K562 (cell line): ENCODE data around the gene MTA2. TPM values are rescaled to one million over a fixed set of nuclear protein-coding genes. Genes with fewer than 3 reads are reported as not detected.

Experiments
- BDP1 ChIP-seq: IDR thresholded peaks from 3 replicates; pipeline ENCODE4 v1.6.1; 2011; ENCODE audit not compliant: insufficient read length, insufficient read depth
- CEBPB ChIP-seq: fragments of 450-650 bp; IDR thresholded peaks from 2 replicates; pipeline ENCODE4 v1.6.1; 2016; ENCODE audit warnings: missing genetic modification characterization, missing compliant biosample characterization
- CREB3L1 ChIP-seq: fragments of 450-650 bp; IDR thresholded peaks from 2 replicates; pipeline ENCODE4 v1.6.1; 2014; ENCODE audit warnings: low read depth, mild to moderate bottlenecking, moderate library complexity, borderline replicate concordance
- DLX4 ChIP-seq: fragments of 250-450 bp; sonication (Bioruptor Pico); IDR thresholded peaks from 2 replicates; pipeline ENCODE4 v1.6.1; 2021; ENCODE audit warnings: mild to moderate bottlenecking
- E2F6 ChIP-seq, 2 experiments: IDR thresholded peaks; 2 replicates each; pipeline ENCODE4 v1.6.1; 2011; ENCODE audit warnings: borderline replicate concordance in 1 of 2, control low read depth in 1 of 2, low read depth in 1 of 2, low read length in 1 of 2, mild to moderate bottlenecking in 1 of 2, mixed read lengths in 1 of 2, moderate library complexity in 1 of 2; ENCODE audit not compliant: insufficient read depth in 1 of 2, insufficient read length in 1 of 2, poor library complexity in 1 of 2, severe bottlenecking in 1 of 2; ENCODE audit errors: extremely low read depth in 1 of 2
- ERF ChIP-seq: fragments of 450-650 bp; formaldehyde crosslinking; IDR thresholded peaks from 2 replicates; pipeline ENCODE4 v1.4.0; 2020; ENCODE audit warnings: mild to moderate bottlenecking, mixed read lengths
- FOXA1 ChIP-seq: fragments of 450-650 bp; IDR thresholded peaks from 2 replicates; pipeline ENCODE4 v1.6.1; 2016; ENCODE audit warnings: mild to moderate bottlenecking, borderline replicate concordance
- HBP1 ChIP-seq: fragments of 450-650 bp; formaldehyde crosslinking; IDR thresholded peaks from 2 replicates; pipeline ENCODE4 v1.4.0; 2022; ENCODE audit warnings: missing genetic modification characterization
- IRF9 ChIP-seq: fragments of 450-650 bp; IDR thresholded peaks from 2 replicates; pipeline ENCODE4 v1.6.1; 2016; ENCODE audit warnings: missing biosample characterization, missing genetic modification characterization
- OTX1 ChIP-seq: fragments of 450-650 bp; formaldehyde crosslinking; IDR thresholded peaks from 2 replicates; pipeline ENCODE4 v1.4.0; 2022; ENCODE audit warnings: mild to moderate bottlenecking
- PRMT5 ChIP-seq: sonication (generic); formaldehyde crosslinking; IDR thresholded peaks from 2 replicates; pipeline ENCODE4 v1.5.0; 2020; ENCODE audit warnings: missing genetic modification reagents
- RBFOX2 ChIP-seq: fragments of 200-400 bp; formaldehyde crosslinking; IDR thresholded peaks from 2 replicates; pipeline ENCODE4 v1.6.1; 2017; ENCODE audit warnings: low read depth, mild to moderate bottlenecking, low read length, moderate library complexity
- TEAD1 ChIP-seq, 2 experiments: fragments of 450-650 bp in 1 of 2; sonication (generic) in 1 of 2; formaldehyde crosslinking; IDR thresholded peaks; 2 replicates each; pipeline versions ENCODE4 v1.4.0 to v1.8.0; 2020 to 2022; ENCODE audit warnings: mild to moderate bottlenecking in 2 of 2, missing genetic modification reagents in 1 of 2
- THRAP3 ChIP-seq: fragments of 450-650 bp; IDR thresholded peaks from 2 replicates; pipeline ENCODE4 v1.6.1; 2016; ENCODE audit warnings: mild to moderate bottlenecking, inconsistent platforms, borderline replicate concordance
- ZHX1 ChIP-seq: fragments of 150-350 bp; conservative IDR thresholded peaks from 2 replicates; pipeline ENCODE4 v1.6.1; 2014; ENCODE audit warnings: low read length
- ZNF140 ChIP-seq: fragments of 250-450 bp; sonication (Bioruptor Pico); IDR thresholded peaks from 2 replicates; pipeline ENCODE4 v1.8.0; 2021; ENCODE audit warnings: moderate library complexity, mild to moderate bottlenecking, inconsistent platforms
- ZNF174 ChIP-seq: fragments of 250-450 bp; sonication (Bioruptor Pico); IDR thresholded peaks from 2 replicates; pipeline ENCODE4 v1.4.0; 2020; ENCODE audit warnings: mild to moderate bottlenecking
- ZNF766 ChIP-seq: fragments of 200-800 bp; sonication (Bioruptor generic); conservative IDR thresholded peaks from 2 replicates; pipeline ENCODE4 v1.6.1; 2016; ENCODE audit warnings: missing genetic modification characterization, missing compliant biosample characterization
- polyA plus RNA-seq, 8 experiments: library from polyadenylated mRNA; depleted of rRNA in 4 of 8; stranded (reverse) in 5 of 8; unstranded in 3 of 8; fragments of >200 nt; fragmentation: Nextera tagmentation in 2 of 8; fragmentation: Illumina TruSeq in 1 of 8; extraction: Ambion mirVana in 2 of 8; extraction: Trizol in 1 of 8; gene quantifications; 2 replicates each; pipeline versions ENCODE4 v1.2.1 to v1.2.3, GENCODE V29; 2011 to 2014; ENCODE audit warnings: inconsistent platforms in 1 of 8, missing spikeins in 1 of 8
- total RNA-seq, 7 experiments: library from RNA; depleted of rRNA in 6 of 7; stranded (reverse); fragments of >200 nt in 6 of 7; fragmentation: Illumina TruSeq in 2 of 7; extraction: Trizol in 2 of 7; gene quantifications; 2 replicates each; pipeline versions ENCODE4 v1.2.1 to v1.2.3, GENCODE V29; 2011 to 2021; ENCODE audit warnings: low replicate concordance in 1 of 7

Gene MTA2
- total and polyA plus RNA-seq, 9 of the 15 experiments (the other 6 are each of a cell fraction or from before 2014, with no cell fraction given): 6.2 to 220 (median 172) TPM

- peak; percentile 77; the same call in 1 of the 2 replicates for TF ChIP-seq ZHX1
- no peak for TF ChIP-seq HBP1 (CRISPR knock-in tag)
- TF ChIP-seq DLX4 (CRISPR knock-in tag): no peak
- no peak for TF ChIP-seq CEBPB (tag)
- TF ChIP-seq PRMT5: no peak
- TF ChIP-seq FOXA1: no peak
- TF ChIP-seq BDP1: no peak
- 0 out of 4 replicates have a peak, but pooled peaks have one; percentile 34 to 36 for TF ChIP-seq TEAD1 (CRISPR knock-in tag; IDR thresholded peaks at IDR 0.05)
- no peak for TF ChIP-seq IRF9 (tag)
- no peak for TF ChIP-seq ZNF174 (CRISPR knock-in tag)
- TF ChIP-seq E2F6 (IDR thresholded peaks at IDR 0.05; ENCODE audit: borderline replicate concordance in 1 of 2, extremely low read depth in 1 of 2, insufficient read depth in 1 of 2, insufficient read length in 1 of 2, low read depth in 1 of 2, low read length in 1 of 2, poor library complexity in 1 of 2, severe bottlenecking in 1 of 2): peak; percentile 62 to 67
- TF ChIP-seq CREB3L1: peak; percentile 52; the same call in 1 of the 2 replicates
- TF ChIP-seq ZNF766: no peak
- TF ChIP-seq ERF (CRISPR knock-in tag): no peak
- peak; percentile 94 for TF ChIP-seq RBFOX2
- no peak for TF ChIP-seq ZNF140 (CRISPR knock-in tag)
- peak; percentile 19; the same call in 1 of the 2 replicates for TF ChIP-seq OTX1 (CRISPR knock-in tag)
- no peak; the same call in 1 of the 2 replicates for TF ChIP-seq THRAP3
These were observed 10.1 kb downstream of the MTA2 start, which contains the start of gene TUT1 (continued) for GRCh38 chr11:62591448-62592145.
